Measurements from ENCODE around the gene PTPRQ.

GRCh38 chr12:80710727-80711449 is 266.9 kb downstream of the PTPRQ start:
- no peak for TF ChIP-seq EZH2phosphoT487 (IDR thresholded peaks at IDR 0.05; ENCODE audit: low read length)
- TF ChIP-seq CTCF (IDR thresholded peaks at IDR 0.05; ENCODE audit: low read length) = no peak
- TF ChIP-seq EZH2 (optimal IDR thresholded peaks at IDR 0.05; ENCODE audit: low read depth, low read length) = no peak

All from MM.1S (cell line).